GM12878 (cell line): ENCODE measurements around the gene BAHD1. TPM values are rescaled to one million over a fixed set of nuclear protein-coding genes. Genes with fewer than 3 reads are reported as not detected.
A peak's percentile ranks its signal among the peaks of the same experiment; 100 is the strongest.

Experiments
- ATAC-seq: fragments of 200-7000 bp; cut with Tn5 transposase; 3 replicates; pipeline ENCODE4 v1.9.1; 2020; ENCODE audit warnings: mild to moderate bottlenecking, moderate library complexity
- BruUV-seq: library from RNA; stranded (reverse); fragments of 400-500 nt; replicated peaks from 2 replicates; lab custom pipeline; 2021; lab: Mats Ljungman, UMichigan
- CTCF ChIA-PET: fragments of 300-600 bp; sonication (Branson Sonifier 250); formaldehyde crosslinking; extraction: SDS; loops from one replicate; lab custom pipeline; 2021; ENCODE audit warnings: inconsistent platforms; lab: Yijun Ruan, JAX
- POLR2A ChIA-PET: fragments of 350-600 bp; formaldehyde crosslinking; extraction: SDS; loops from one replicate; lab custom pipeline; 2021; ENCODE audit warnings: inconsistent platforms; lab: Charles Lee
- RAD21 ChIA-PET: fragments of 300-600 bp; sonication (Branson Sonifier 250); formaldehyde crosslinking; loops from one replicate; lab custom pipeline; 2023; ENCODE audit warnings: antibody characterized with exemption; ENCODE audit not compliant: unreplicated experiment; lab: Charles Lee
- SMC1A ChIA-PET: fragments of 300-600 bp; sonication (Branson Sonifier 250); formaldehyde crosslinking; loops from one replicate; lab custom pipeline; 2023; ENCODE audit not compliant: unreplicated experiment, uncharacterized antibody; lab: Charles Lee
- DNase-seq: peaks from one replicate; pipeline ENCODE4 v3.0.0-alpha.2; 2011; ENCODE audit warnings: low read depth, low spot score
- FAIRE-seq: peaks from 3 replicates; lab custom pipeline; 2011; peaks lifted over from hg19 to GRCh38; lab: Jason Lieb, UNC
- H2AFZ ChIP-seq: 2 replicates; pipeline ENCODE4 v1.6.0; 2011; ENCODE audit warnings: low read depth, low read length, control low read depth; ENCODE audit not compliant: control insufficient read depth
- H3K27ac ChIP-seq: 2 replicates; pipeline ENCODE4 v1.5.1; 2011; ENCODE audit warnings: control low read depth; ENCODE audit not compliant: control insufficient read depth, insufficient read depth
- H3K27me3 ChIP-seq, 2 experiments: replicated peaks in 1 of 2; 2 replicates each; pipeline versions ENCODE4 v1.6.0 to v1.6.1; 2011; ENCODE audit warnings: low read length in 1 of 2; ENCODE audit not compliant: control insufficient read depth in 2 of 2, insufficient read depth in 2 of 2
- H3K36me3 ChIP-seq, 2 experiments: 2 replicates each; pipeline ENCODE4 v1.5.1; 2011; ENCODE audit warnings: low read length in 1 of 2; ENCODE audit not compliant: control insufficient read depth in 2 of 2, insufficient read depth in 2 of 2
- H3K4me1 ChIP-seq: 2 replicates; pipeline ENCODE4 v1.6.1; 2011; ENCODE audit warnings: mild to moderate bottlenecking, low read length, moderate library complexity, mixed read lengths; ENCODE audit not compliant: control insufficient read depth, insufficient read depth
- H3K4me2 ChIP-seq: 2 replicates; pipeline ENCODE4 v1.6.0; 2011; ENCODE audit warnings: control low read depth; ENCODE audit not compliant: control insufficient read depth, insufficient read depth
- H3K4me3 ChIP-seq: fragments of 200-600 bp; sonication (generic); 2 replicates; pipeline ENCODE4 v1.5.1; 2016
- H3K79me2 ChIP-seq: 2 replicates; pipeline ENCODE4 v1.6.0; 2011; ENCODE audit warnings: low read length; ENCODE audit not compliant: control insufficient read depth, insufficient read depth
- H3K9ac ChIP-seq: 2 replicates; pipeline ENCODE4 v1.8.0; 2011; ENCODE audit warnings: low read length, control low read depth, mixed read lengths; ENCODE audit not compliant: control insufficient read depth, insufficient read depth
- H3K9me3 ChIP-seq: replicated peaks from 3 replicates; pipeline ENCODE4 v1.5.1; 2011; ENCODE audit warnings: mild to moderate bottlenecking, low read length; ENCODE audit not compliant: control insufficient read depth, insufficient read depth
- H4K20me1 ChIP-seq: 2 replicates; pipeline ENCODE4 v1.6.0; 2011; ENCODE audit not compliant: control insufficient read depth, insufficient read depth
- ATF2 ChIP-seq: IDR thresholded peaks from 2 replicates; pipeline ENCODE4 v1.6.1; 2012; ENCODE audit warnings: low read length, inconsistent platforms
- ATF7 ChIP-seq: fragments of 450-650 bp; IDR thresholded peaks from 2 replicates; pipeline ENCODE4 v1.6.1; 2016; ENCODE audit warnings: low read depth, mild to moderate bottlenecking
- CHD2 ChIP-seq: IDR thresholded peaks from 2 replicates; pipeline ENCODE4 v1.6.1; 2011; ENCODE audit warnings: low read depth, low read length, improper control_type of control experiment, borderline replicate concordance
- ETV6 ChIP-seq, 2 experiments: fragments of 450-650 bp in 1 of 2; IDR thresholded peaks in 1 of 2; conservative IDR thresholded peaks in 1 of 2; 2 replicates each; pipeline ENCODE4 v1.6.1; 2014; ENCODE audit warnings: antibody characterized with exemption in 1 of 2, borderline replicate concordance in 1 of 2, low read depth in 1 of 2, mild to moderate bottlenecking in 1 of 2, moderate library complexity in 1 of 2
- NFXL1 ChIP-seq: fragments of 450-650 bp; IDR thresholded peaks from 2 replicates; pipeline ENCODE4 v1.6.1; 2017; ENCODE audit warnings: antibody characterized with exemption, mild to moderate bottlenecking, borderline replicate concordance
- PAX8 ChIP-seq: fragments of 450-650 bp; IDR thresholded peaks from 2 replicates; pipeline ENCODE4 v1.6.1; 2017; ENCODE audit warnings: mild to moderate bottlenecking, moderate library complexity
- POU2F2 ChIP-seq: IDR thresholded peaks from 3 replicates; pipeline ENCODE4 v1.6.1; 2011; ENCODE audit warnings: low read depth, mild to moderate bottlenecking, low read length, borderline replicate concordance
- SKIL ChIP-seq: fragments of 450-650 bp; IDR thresholded peaks from 2 replicates; pipeline ENCODE4 v1.6.1; 2017; ENCODE audit warnings: mild to moderate bottlenecking, low read depth, inconsistent platforms; ENCODE audit not compliant: poor library complexity, severe bottlenecking
- STAT3 ChIP-seq: IDR thresholded peaks from 2 replicates; pipeline ENCODE4 v1.6.1; 2011; ENCODE audit warnings: low read depth, low read length, improper control_type of control experiment
- TAF1 ChIP-seq: IDR thresholded peaks from 2 replicates; pipeline ENCODE4 v1.6.1; 2011; ENCODE audit warnings: mild to moderate bottlenecking, low read depth, low read length, borderline replicate concordance
- ZBTB33 ChIP-seq: fragments of 450-650 bp; IDR thresholded peaks from 2 replicates; pipeline ENCODE4 v1.6.1; 2017; ENCODE audit warnings: mild to moderate bottlenecking
- ZBTB40 ChIP-seq: fragments of 450-650 bp; IDR thresholded peaks from 2 replicates; pipeline ENCODE4 v1.6.1; 2016; ENCODE audit warnings: mild to moderate bottlenecking, moderate library complexity, borderline replicate concordance
- ZNF24 ChIP-seq: fragments of 450-650 bp; IDR thresholded peaks from 2 replicates; pipeline ENCODE4 v1.6.1; 2017; ENCODE audit warnings: antibody characterized with exemption, mild to moderate bottlenecking
- ZNF384 ChIP-seq: IDR thresholded peaks from 2 replicates; pipeline ENCODE4 v1.6.1; 2012; ENCODE audit warnings: low read depth, mild to moderate bottlenecking, low read length, improper control_type of control experiment, borderline replicate concordance
- WGBS: methylation state at CpG from one replicate; pipeline ENCODE4 v1.1.6; 2016; ENCODE audit warnings: low lambda C conversion rate; ENCODE audit not compliant: insufficient replicate concordance, insufficient coverage; ENCODE audit errors: missing lambda C conversion rate; 5-methylcytosine and 5-hydroxymethylcytosine counted together
- in situ Hi-C: fragments of 300-500 bp; cut with MboI; formaldehyde crosslinking; loops from 9 replicates; pipeline ENCODE4 v1.14.3; 2018; ENCODE audit warnings: mixed read lengths
- intact Hi-C: fragments of 100-400 bp; cut with micrococcal nuclease; formaldehyde crosslinking; loops from one replicate; pipeline ENCODE4 v1.14.2; 2022; ENCODE audit not compliant: unreplicated experiment
- polyA plus RNA-seq, 11 experiments: library from polyadenylated mRNA; depleted of rRNA in 4 of 11; unstranded in 6 of 11; stranded (reverse) in 5 of 11; fragments of >200 nt; fragmentation: Nextera tagmentation in 4 of 11; fragmentation: Illumina TruSeq in 1 of 11; extraction: Ambion mirVana in 4 of 11; extraction: Trizol in 1 of 11; gene quantifications; 1 replicate in 1 of 11; 2 replicates in 10 of 11; pipeline versions ENCODE4 v1.2.1 to v1.2.3, GENCODE V29; 2011 to 2016; ENCODE audit warnings: inconsistent platforms in 2 of 11, missing spikeins in 2 of 11, low read depth in 1 of 11
- total RNA-seq, 4 experiments: library from RNA; depleted of rRNA in 3 of 4; stranded (reverse); fragments of >200 nt in 3 of 4; fragmentation: Illumina TruSeq in 1 of 4; extraction: Trizol in 1 of 4; gene quantifications; 2 replicates each; pipeline versions ENCODE4 v1.2.1 to v1.2.3, GENCODE V29; 2013 to 2021

Gene BAHD1
- total and polyA plus RNA-seq, 10 of the 15 experiments (the other 5 are each of a cell fraction or from before 2014, with no cell fraction given) = 0.21 to 21.8 (median 5.8) TPM

- Histone ChIP-seq H3K9ac (no peak overlapping the region), H3K79me2 (peaks cover 15% of the 10 kb centered on the region), H3K4me2 (0 out of 2 replicates have a peak overlapping the region, but pooled peaks have one; percentile 23), H4K20me1 (no peaks in the 10 kb centered on the region), H3K4me3 (no peak overlapping the region), H3K27ac (no peak overlapping the region), H3K4me1 (peaks cover 32% of the 10 kb centered on the region), H3K36me3 (peaks cover 17 to 23% of the 10 kb centered on the region in 2 experiments), H3K9me3 (no peaks in the 10 kb centered on the region), H3K27me3 (no peaks in the 10 kb centered on the region), H2AFZ (no peak overlapping the region)
- SMC1A ChIA-PET = interaction anchor here (0.6 to 3.3 kb wide), 2 partner anchors 10 to 11 kb away, joined by 3 to 29 read pairs; no protein-coding TSS in a partner anchor
- FAIRE-seq (peak; percentile 49), ATAC-seq (peak; percentile 49), DNase-seq (no peak)
- 26% methylated on average over 3 of the region's 3 CpGs for WGBS
- CTCF ChIA-PET = interaction anchor here (0.6 to 6.3 kb wide), 6 partner anchors 10 to 388 kb away, joined by 3 to 47 read pairs (median 6); partner anchors contain the start of gene BAHD1
- POLR2A ChIA-PET = interaction anchor here (0.6 to 1.5 kb wide), 4 partner anchors 8 to 226 kb away, joined by 3 to 5 read pairs (median 4); no protein-coding TSS in a partner anchor
- BruUV-seq = no TSS peak
- intact Hi-C loops = no loop called here
- RAD21 ChIA-PET = interaction anchor here (1.5 kb wide), 1 partner anchor 11 kb away, joined by 4 read pairs; no protein-coding TSS in a partner anchor
- in situ Hi-C loops = no loop called here
- TF ChIP-seq ZBTB33 = no peak
- no peak for TF ChIP-seq STAT3
- no peak for TF ChIP-seq TAF1
- peak; percentile 65; the same call in 1 of the 2 replicates for TF ChIP-seq ATF2
- TF ChIP-seq PAX8 = no peak
- TF ChIP-seq NFXL1 = no peak
- TF ChIP-seq POU2F2 = no peak
- TF ChIP-seq ZNF384 = peak; percentile 78
- no peak for TF ChIP-seq ZBTB40
- TF ChIP-seq CHD2 = no peak
- no peak for TF ChIP-seq ZNF24
- peak; percentile 97 for TF ChIP-seq ATF7
- no peak for TF ChIP-seq SKIL
- 0 out of 4 replicates have a peak, but pooled peaks of 1 of the 2 experiments have one; percentile 67 for TF ChIP-seq ETV6 (conservative IDR thresholded peaks at IDR 0.05 in 1 of 2, IDR thresholded peaks at IDR 0.05 in 1 of 2; ENCODE audit: borderline replicate concordance in 1 of 2, low read depth in 1 of 2)
Measured at GRCh38 chr15:40409366-40409765, 31.4 kb upstream of the BAHD1 start.
